ENCODE data around the gene ADAM20.

ADAM20 gene

DNA sequence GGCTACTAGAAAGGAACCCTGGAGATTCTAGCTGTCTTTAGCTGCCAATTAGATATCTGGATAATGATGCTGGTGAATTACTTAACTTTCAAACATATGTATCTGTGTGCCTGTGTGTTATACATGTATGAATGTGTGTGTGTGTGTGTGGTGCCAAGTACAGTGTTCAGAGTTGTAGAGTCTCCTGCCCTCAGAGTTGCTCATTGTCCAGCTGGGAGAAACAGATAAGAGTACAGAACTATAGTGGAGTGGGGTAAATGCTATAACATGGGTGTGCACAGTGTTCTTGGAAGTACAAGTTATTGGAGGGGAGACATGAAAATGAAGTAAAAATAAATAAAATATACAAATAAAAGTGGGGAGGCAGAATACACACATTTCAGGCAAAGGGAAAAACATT is 23.6 kb upstream of the ADAM20 start:
- in situ Hi-C loops (cut with MboI; ENCODE audit: low pct_unique_long_range_greater_than_20kb, low sequenced_read_pairs, unreplicated experiment): no loop called here

DNA sequence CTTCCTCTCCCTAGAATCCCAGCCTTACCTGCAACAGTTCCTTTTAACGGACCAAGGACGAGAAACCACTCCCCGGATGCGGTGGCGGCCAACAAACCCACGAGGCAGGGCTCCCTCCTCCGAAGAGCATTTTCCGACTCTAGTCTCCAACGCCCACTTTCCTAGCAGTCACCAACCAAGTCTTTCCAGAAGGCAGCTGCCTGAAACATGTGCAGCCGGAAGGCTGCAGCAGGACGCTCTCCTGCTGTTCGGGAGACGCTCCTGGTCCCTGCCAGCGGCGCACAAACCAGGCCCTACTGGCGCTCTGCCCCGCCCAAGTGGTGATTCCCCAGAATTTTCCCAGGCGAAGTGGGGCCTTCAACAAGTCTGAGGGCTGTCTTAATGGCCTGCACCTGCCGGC is 21.1 kb upstream of the ADAM20 start:
- TF ChIP-seq, protein P1, sequence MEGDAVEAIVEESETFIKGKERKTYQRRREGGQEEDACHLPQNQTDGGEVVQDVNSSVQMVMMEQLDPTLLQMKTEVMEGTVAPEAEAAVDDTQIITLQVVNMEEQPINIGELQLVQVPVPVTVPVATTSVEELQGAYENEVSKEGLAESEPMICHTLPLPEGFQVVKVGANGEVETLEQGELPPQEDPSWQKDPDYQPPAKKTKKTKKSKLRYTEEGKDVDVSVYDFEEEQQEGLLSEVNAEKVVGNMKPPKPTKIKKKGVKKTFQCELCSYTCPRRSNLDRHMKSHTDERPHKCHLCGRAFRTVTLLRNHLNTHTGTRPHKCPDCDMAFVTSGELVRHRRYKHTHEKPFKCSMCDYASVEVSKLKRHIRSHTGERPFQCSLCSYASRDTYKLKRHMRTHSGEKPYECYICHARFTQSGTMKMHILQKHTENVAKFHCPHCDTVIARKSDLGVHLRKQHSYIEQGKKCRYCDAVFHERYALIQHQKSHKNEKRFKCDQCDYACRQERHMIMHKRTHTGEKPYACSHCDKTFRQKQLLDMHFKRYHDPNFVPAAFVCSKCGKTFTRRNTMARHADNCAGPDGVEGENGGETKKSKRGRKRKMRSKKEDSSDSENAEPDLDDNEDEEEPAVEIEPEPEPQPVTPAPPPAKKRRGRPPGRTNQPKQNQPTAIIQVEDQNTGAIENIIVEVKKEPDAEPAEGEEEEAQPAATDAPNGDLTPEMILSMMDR (IDR thresholded peaks at IDR 0.05; ENCODE audit: extremely low read depth, insufficient read depth, missing control alignments): no peak
- DNase-seq (ENCODE audit: low spot score): no peak
- in situ Hi-C loops (cut with MboI; ENCODE audit: low pct_unique_long_range_greater_than_20kb, low sequenced_read_pairs, unreplicated experiment): no loop called here

More for the DNA sequence above, 23.6 kb upstream of the ADAM20 start:
- no peak for DNase-seq (ENCODE audit: low spot score)
- TF ChIP-seq, protein P1 (IDR thresholded peaks at IDR 0.05; ENCODE audit: extremely low read depth, insufficient read depth, missing control alignments): no peak

DNA sequence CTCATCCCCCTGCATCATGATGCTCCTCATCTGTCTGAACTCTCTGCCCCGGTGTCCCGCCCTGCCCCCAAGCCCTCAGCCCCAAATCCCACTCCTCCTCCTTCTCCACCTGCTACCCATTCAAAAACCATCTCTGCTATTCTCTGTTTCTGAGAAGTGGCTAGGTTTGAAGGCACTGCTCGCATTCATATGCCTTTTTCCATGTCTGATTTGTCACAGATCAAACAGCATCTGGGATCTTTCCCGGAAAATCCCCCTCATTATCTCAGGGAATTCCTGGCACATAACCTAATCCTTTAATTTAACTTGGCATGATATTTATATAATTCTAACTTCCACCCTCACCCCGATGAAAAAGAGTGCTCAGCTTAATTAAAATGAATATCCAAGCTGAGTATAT is 3.3 kb upstream of the ADAM20 start:
- TF ChIP-seq, protein P1 (IDR thresholded peaks at IDR 0.05; ENCODE audit: extremely low read depth, insufficient read depth, missing control alignments): no peak
- DNase-seq (ENCODE audit: low spot score): no peak
- in situ Hi-C loops (cut with MboI; ENCODE audit: low pct_unique_long_range_greater_than_20kb, low sequenced_read_pairs, unreplicated experiment): no loop called here

DNA sequence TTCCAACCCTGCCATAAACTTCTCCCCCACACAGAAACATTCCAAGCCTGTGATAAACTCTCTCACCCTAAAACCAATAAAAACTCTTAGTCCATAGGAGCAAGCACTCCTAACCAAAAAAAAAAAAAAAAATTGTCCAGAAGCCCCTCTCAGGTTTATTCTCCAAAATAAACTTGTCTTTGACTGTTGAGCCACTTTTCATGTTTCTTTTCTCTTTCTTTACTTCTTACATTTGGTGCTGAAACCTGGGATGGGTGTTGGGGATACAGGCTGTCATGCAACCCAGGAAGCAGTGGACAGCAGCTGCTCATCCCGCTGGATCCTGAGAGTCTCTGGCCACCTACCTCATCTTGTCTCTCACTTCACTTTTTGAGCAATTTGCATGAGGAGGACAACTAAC is 2.0 kb upstream of the ADAM20 start:
- in situ Hi-C loops (cut with MboI; ENCODE audit: low pct_unique_long_range_greater_than_20kb, low sequenced_read_pairs, unreplicated experiment): no loop called here
- TF ChIP-seq, protein P1 (IDR thresholded peaks at IDR 0.05; ENCODE audit: extremely low read depth, insufficient read depth, missing control alignments): no peak
- no peak for DNase-seq (ENCODE audit: low spot score)

DNA sequence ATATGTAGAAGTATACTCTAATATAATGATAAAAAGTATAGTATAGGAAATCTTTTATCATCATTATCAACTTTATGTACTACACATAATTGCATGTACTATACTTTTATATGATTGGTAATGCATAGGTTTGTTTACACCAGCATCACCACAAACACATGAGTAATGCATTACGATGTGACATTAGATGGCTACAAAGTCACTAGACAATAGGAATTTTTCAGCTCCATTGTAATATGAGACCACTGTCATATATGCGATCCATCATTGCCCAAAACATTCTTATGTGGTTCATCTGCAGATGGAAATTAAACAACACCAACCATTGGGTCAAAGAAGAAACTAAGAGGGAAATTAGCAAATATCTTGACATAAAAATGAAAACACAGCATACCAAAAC is 4.4 kb downstream of the ADAM20 start:
- TF ChIP-seq, protein P1 (IDR thresholded peaks at IDR 0.05; ENCODE audit: extremely low read depth, insufficient read depth, missing control alignments): no peak
- in situ Hi-C loops (cut with MboI; ENCODE audit: low pct_unique_long_range_greater_than_20kb, low sequenced_read_pairs, unreplicated experiment): no loop called here
- no peak for DNase-seq (ENCODE audit: low spot score)

DNA sequence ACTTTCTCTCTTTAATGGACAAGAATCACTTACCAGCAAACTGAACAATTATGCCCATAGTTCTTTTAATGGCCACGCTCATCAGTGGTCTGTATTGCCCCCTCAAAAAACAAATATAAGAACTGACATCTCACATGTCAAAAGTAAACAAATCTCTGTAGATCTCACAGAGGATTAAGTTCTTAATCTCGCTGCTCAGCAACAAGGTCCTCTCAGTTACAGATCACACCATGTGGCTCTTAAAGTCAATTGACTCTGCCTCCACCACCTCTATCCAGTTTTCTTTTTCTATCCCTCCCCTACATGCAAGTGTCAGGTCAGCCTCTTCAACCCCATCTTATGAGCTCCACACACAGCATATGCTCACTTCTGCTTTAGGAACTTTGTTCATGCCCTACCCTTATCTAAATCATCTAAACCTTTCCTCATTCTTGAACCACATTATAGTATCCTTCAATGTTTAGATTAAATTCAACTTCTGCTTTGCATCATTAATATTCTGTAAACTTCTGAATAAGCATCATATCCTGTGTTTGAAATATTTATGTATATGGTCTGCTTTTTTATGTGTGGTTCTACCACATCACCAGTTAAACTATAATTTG is 7.2 kb downstream of the ADAM20 start:
- TF ChIP-seq, protein P1 (IDR thresholded peaks at IDR 0.05; ENCODE audit: extremely low read depth, insufficient read depth, missing control alignments): no peak
- in situ Hi-C loops (cut with MboI; ENCODE audit: low pct_unique_long_range_greater_than_20kb, low sequenced_read_pairs, unreplicated experiment): no loop called here
- no peak for DNase-seq (ENCODE audit: low spot score)

Measured in GM13977 (cell line).